Neuronal stem cell (in vitro differentiated cells): ENCODE data around the gene PCDHGA10.
"Not testable (repeated sequence)": the region's sequence is repeated elsewhere in the genome, so short reads cannot be mapped to it uniquely, and the experiment has no call there.

Experiments used
- DNase-seq: peaks from one replicate; pipeline ENCODE4 v3.0.0-alpha.2; 2013; ENCODE audit warnings: low spot score
- H2AFZ ChIP-seq: one replicate; pipeline ENCODE4 v1.6.1; 2013; ENCODE audit warnings: mild to moderate bottlenecking, low read length, inconsistent platforms
- H2AK5ac ChIP-seq: 2 replicates; pipeline ENCODE4 v1.6.1; 2013; ENCODE audit warnings: low read depth, mild to moderate bottlenecking, inconsistent platforms, low read length, moderate library complexity, mixed read lengths
- H2BK120ac ChIP-seq: 2 replicates; pipeline ENCODE4 v1.6.1; 2013; ENCODE audit warnings: low read depth, mild to moderate bottlenecking, inconsistent platforms, low read length, moderate library complexity, mixed read lengths
- H2BK12ac ChIP-seq: one replicate; pipeline ENCODE4 v1.6.1; 2013; ENCODE audit warnings: low read length, inconsistent platforms
- H2BK15ac ChIP-seq: 2 replicates; pipeline ENCODE4 v1.6.1; 2013; ENCODE audit warnings: mild to moderate bottlenecking, low read length, inconsistent platforms, mixed read lengths
- H2BK5ac ChIP-seq: one replicate; pipeline ENCODE4 v1.6.1; 2013; ENCODE audit warnings: inconsistent platforms, mild to moderate bottlenecking, low read length, moderate library complexity
- H3K14ac ChIP-seq: one replicate; pipeline ENCODE4 v1.6.1; 2013; ENCODE audit warnings: low read length, inconsistent platforms
- H3K18ac ChIP-seq: 2 replicates; pipeline ENCODE4 v1.6.1; 2013; ENCODE audit warnings: low read length, inconsistent platforms
- H3K23ac ChIP-seq: 2 replicates; pipeline ENCODE4 v1.6.1; 2013; ENCODE audit warnings: low read depth, mild to moderate bottlenecking, mixed read lengths, low read length, inconsistent platforms; ENCODE audit not compliant: poor library complexity
- H3K27ac ChIP-seq: replicated peaks from 3 replicates; pipeline ENCODE4 v1.5.1; 2013; ENCODE audit warnings: low read length, inconsistent platforms
- H3K27me3 ChIP-seq, 3 experiments: 2 replicates each; pipeline ENCODE4 v1.6.1; 2013; ENCODE audit warnings: low read length in 3 of 3, mild to moderate bottlenecking in 2 of 3, inconsistent platforms in 1 of 3, low read depth in 1 of 3, mixed read lengths in 1 of 3, moderate library complexity in 1 of 3; ENCODE audit not compliant: control insufficient read depth in 3 of 3, insufficient read depth in 3 of 3
- H3K36me3 ChIP-seq, 2 donors: replicated peaks in 1 of 2; 2 replicates each; pipeline ENCODE4 v1.6.1; 2013; ENCODE audit warnings: low read length in 2 of 2; ENCODE audit not compliant: control insufficient read depth in 2 of 2, insufficient read depth in 2 of 2
- H3K4ac ChIP-seq: 2 replicates; pipeline ENCODE4 v1.6.1; 2013; ENCODE audit warnings: inconsistent platforms, mild to moderate bottlenecking, low read length, moderate library complexity
- H3K4me1 ChIP-seq, 2 donors: 1 replicate in 1 of 2; 2 replicates in 1 of 2; pipeline ENCODE4 v1.6.1; 2013; ENCODE audit warnings: low read length in 2 of 2, low read depth in 1 of 2; ENCODE audit not compliant: control insufficient read depth in 2 of 2, insufficient read depth in 1 of 2
- H3K4me2 ChIP-seq: one replicate; pipeline ENCODE4 v1.6.1; 2013; ENCODE audit warnings: mild to moderate bottlenecking, low read length, inconsistent platforms; ENCODE audit not compliant: insufficient read depth, poor library complexity, severe bottlenecking
- H3K4me3 ChIP-seq, 2 donors: 2 replicates each; pipeline ENCODE4 v1.5.1; 2013; ENCODE audit warnings: low read length in 2 of 2, mild to moderate bottlenecking in 2 of 2, inconsistent platforms in 1 of 2, moderate library complexity in 1 of 2
- H3K79me1 ChIP-seq: one replicate; pipeline ENCODE4 v1.6.1; 2013; ENCODE audit warnings: low read depth, mild to moderate bottlenecking, inconsistent platforms, low read length, moderate library complexity
- H3K9ac ChIP-seq: one replicate; pipeline ENCODE4 v1.6.1; 2013; ENCODE audit warnings: mild to moderate bottlenecking, low read depth, low read length, inconsistent platforms; ENCODE audit not compliant: poor library complexity
- H3K9me3 ChIP-seq, 2 donors: replicated peaks in 1 of 2; 2 replicates each; pipeline versions ENCODE3 to v1.6.1; 2013; ENCODE audit warnings: low read length in 2 of 2, mild to moderate bottlenecking in 2 of 2, inconsistent platforms in 1 of 2, low read depth in 1 of 2, mixed read lengths in 1 of 2, moderate library complexity in 1 of 2; ENCODE audit not compliant: control insufficient read depth in 2 of 2, insufficient read depth in 1 of 2
- H4K8ac ChIP-seq: one replicate; pipeline ENCODE4 v1.6.1; 2013; ENCODE audit warnings: low read depth, mild to moderate bottlenecking, inconsistent platforms, low read length, moderate library complexity
- H4K91ac ChIP-seq: one replicate; pipeline ENCODE4 v1.6.1; 2013; ENCODE audit warnings: low read length, low read depth, mild to moderate bottlenecking, inconsistent platforms; ENCODE audit not compliant: poor library complexity
- WGBS, 2 donors: extraction: QIAGEN DNeasy Blood & Tissue Kit; methylation state at CpG; one replicate each; pipeline ENCODE4 v1.1.7; 2013; ENCODE audit warnings: missing lambda C conversion rate in 2 of 2, mixed read lengths in 1 of 2; ENCODE audit not compliant: insufficient read length in 2 of 2, insufficient replicate concordance in 1 of 2; ENCODE audit errors: extremely low coverage in 2 of 2; 5-methylcytosine and 5-hydroxymethylcytosine counted together

The PCDHGA10 gene

DNA sequence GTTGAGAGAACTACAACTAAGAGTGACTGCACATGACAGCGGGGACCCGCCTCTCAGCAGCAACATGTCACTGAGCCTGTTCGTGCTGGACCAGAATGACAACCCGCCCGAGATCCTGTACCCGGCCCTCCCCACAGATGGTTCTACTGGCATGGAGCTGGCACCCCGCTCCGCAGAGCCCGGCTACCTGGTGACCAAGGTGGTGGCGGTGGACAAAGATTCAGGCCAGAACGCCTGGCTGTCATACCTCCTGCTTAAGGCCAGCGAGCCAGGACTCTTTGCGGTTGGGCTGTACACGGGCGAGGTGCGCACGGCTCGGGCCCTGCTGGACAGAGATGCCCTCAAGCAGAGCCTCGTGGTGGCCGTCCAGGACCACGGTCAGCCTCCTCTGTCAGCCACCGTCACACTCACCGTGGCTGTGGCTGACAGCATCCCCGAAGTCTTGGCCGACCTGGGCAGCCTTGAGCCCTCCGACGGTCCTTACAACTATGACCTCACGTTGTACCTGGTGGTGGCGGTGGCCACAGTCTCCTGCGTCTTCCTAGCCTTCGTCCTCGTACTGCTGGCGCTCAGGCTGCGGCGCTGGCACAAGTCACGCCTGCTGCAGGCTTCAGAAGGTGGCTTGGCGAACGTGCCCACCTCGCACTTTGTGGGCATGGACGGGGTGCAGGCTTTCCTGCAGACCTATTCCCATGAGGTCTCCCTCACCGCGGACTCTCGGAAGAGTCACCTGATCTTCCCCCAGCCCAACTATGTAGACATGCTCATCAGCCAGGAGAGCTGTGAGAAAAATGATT, 28.1 kb upstream of the PCDHGA10 start:
- peaks cover 32 to 43% of the 10 kb centered on the region in 2 donors for H3K9me3 ChIP-seq
- no peaks in the 10 kb centered on the region for H3K4me1 ChIP-seq
- no peak overlapping the region for H3K23ac ChIP-seq
- H3K79me1 ChIP-seq: peaks cover 3% of the 10 kb centered on the region
- H3K14ac ChIP-seq: no peak overlapping the region
- no peak overlapping the region for H3K18ac ChIP-seq
- WGBS, 2 donors: no CpG with 5 or more reads among the region's 43 CpGs
- H3K27me3 ChIP-seq: no peaks in the 10 kb centered on the region
- no peak overlapping the region for H4K91ac ChIP-seq
- H2BK12ac ChIP-seq: no peak overlapping the region
- peak overlapping the region; percentile 74 for H4K8ac ChIP-seq
- H3K27ac ChIP-seq: no peak overlapping the region
- no peak overlapping the region for H2AFZ ChIP-seq
- H3K9ac ChIP-seq: no peak overlapping the region
- H2BK15ac ChIP-seq: no peak overlapping the region
- no peak overlapping the region for H2BK120ac ChIP-seq
- no peaks in the 10 kb centered on the region for H3K36me3 ChIP-seq
- H2AK5ac ChIP-seq: peak overlapping the region; percentile 34
- H3K4me2 ChIP-seq: no peak overlapping the region
- no peak for DNase-seq
- peak overlapping the region in 1 of 2 donors; percentile 57 for H3K4me3 ChIP-seq
- H2BK5ac ChIP-seq: no peak overlapping the region
- no peak overlapping the region for H3K4ac ChIP-seq

DNA sequence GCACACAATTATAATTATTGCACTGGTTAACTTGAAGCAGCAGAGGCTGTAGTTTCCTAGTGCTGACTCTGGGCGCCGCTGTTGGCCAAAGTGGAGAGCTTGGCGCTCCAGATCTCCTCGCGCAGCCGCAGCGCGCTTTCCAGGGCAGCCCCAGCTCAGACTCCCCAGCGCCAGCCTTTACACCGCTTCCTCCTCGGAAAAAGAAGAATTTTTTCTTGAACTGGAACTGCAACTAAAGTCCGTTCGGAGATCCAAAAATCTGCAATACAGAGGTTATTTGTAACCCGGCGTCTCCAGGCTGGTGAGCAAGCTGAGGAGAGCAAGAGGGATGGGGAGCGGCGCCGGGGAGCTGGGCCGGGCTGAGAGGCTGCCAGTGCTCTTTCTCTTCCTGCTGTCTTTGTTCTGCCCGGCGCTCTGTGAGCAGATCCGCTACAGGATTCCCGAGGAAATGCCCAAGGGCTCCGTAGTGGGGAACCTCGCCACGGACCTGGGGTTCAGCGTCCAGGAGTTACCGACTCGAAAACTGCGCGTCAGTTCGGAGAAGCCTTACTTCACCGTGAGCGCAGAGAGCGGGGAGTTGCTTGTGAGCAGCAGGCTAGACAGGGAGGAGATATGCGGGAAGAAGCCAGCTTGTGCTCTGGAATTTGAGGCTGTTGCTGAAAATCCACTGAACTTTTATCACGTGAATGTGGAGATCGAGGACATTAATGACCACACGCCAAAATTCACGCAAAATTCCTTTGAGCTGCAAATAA, 25.1 kb upstream of the PCDHGA10 start, which contains the start of gene PCDHGB4:
PCDHGB4 (plus strand) TSS at position 142 of the 755 bp plus-strand sequence; CDS start at position 329, 187 bp downstream.
- not testable (repeated sequence) for H2BK120ac ChIP-seq, H3K18ac ChIP-seq, H3K27ac ChIP-seq, H3K4ac ChIP-seq, H3K9ac ChIP-seq, H3K14ac ChIP-seq, H2BK15ac ChIP-seq, H2BK5ac ChIP-seq, H2AK5ac ChIP-seq, H3K23ac ChIP-seq, H4K8ac ChIP-seq, H2BK12ac ChIP-seq, H3K4me1 ChIP-seq, H4K91ac ChIP-seq, H3K27me3 ChIP-seq, H3K79me1 ChIP-seq
- peak; percentile 6 for DNase-seq
- no CpG with 5 or more reads among the region's 40 CpGs for WGBS, 2 donors
- H2AFZ ChIP-seq: peak within 1 kb of the TSS; percentile 82
- peak within 1 kb of the TSS in 1 of 2 donors; percentile 42 for H3K4me3 ChIP-seq
- peak within 1 kb of the TSS; percentile 32 for H3K4me2 ChIP-seq
- H3K36me3 ChIP-seq: peaks cover 7 to 11% of the 10 kb centered on the region in 2 donors
- peaks cover 40 to 64% of the 10 kb centered on the region in 2 donors for H3K9me3 ChIP-seq

DNA sequence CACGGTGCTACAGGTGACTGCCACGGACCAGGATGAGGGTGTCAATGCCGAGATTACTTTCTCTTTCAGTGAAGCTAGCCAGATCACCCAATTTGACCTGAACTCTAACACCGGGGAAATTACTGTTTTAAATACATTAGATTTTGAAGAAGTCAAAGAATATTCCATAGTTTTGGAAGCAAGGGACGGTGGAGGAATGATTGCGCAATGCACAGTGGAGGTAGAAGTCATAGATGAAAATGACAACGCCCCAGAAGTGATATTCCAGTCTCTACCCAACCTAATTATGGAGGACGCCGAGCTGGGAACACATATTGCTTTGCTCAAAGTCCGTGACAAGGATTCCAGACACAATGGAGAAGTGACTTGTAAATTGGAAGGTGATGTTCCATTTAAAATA, 24.1 kb upstream of the PCDHGA10 start:
- Histone ChIP-seq H2BK5ac (no peak overlapping the region), H3K36me3 (peaks cover 11 to 20% of the 10 kb centered on the region in 2 donors), H3K27ac (no peak overlapping the region), H3K4me1 (no peaks in the 10 kb centered on the region), H2AK5ac (no peak overlapping the region), H3K9me3 (peaks cover 39 to 64% of the 10 kb centered on the region in 2 donors), H3K4me3 (no peak overlapping the region), H2BK15ac (no peak overlapping the region), H3K27me3 (no peaks in the 10 kb centered on the region), H2AFZ (no peak overlapping the region), H3K9ac (no peak overlapping the region), H2BK12ac (no peak overlapping the region), H3K23ac (no peak overlapping the region), H3K79me1 (peaks cover 4% of the 10 kb centered on the region), H3K4ac (no peak overlapping the region), H4K8ac (no peak overlapping the region), H3K18ac (no peak overlapping the region), H4K91ac (no peak overlapping the region), H3K4me2 (no peak overlapping the region), H2BK120ac (no peak overlapping the region), H3K14ac (no peak overlapping the region)
- no peak for DNase-seq
- WGBS, 2 donors: no CpG with 5 or more reads among the region's 10 CpGs
